Measurements from ENCODE around the gene TRMU.

TRMU gene

DNA sequence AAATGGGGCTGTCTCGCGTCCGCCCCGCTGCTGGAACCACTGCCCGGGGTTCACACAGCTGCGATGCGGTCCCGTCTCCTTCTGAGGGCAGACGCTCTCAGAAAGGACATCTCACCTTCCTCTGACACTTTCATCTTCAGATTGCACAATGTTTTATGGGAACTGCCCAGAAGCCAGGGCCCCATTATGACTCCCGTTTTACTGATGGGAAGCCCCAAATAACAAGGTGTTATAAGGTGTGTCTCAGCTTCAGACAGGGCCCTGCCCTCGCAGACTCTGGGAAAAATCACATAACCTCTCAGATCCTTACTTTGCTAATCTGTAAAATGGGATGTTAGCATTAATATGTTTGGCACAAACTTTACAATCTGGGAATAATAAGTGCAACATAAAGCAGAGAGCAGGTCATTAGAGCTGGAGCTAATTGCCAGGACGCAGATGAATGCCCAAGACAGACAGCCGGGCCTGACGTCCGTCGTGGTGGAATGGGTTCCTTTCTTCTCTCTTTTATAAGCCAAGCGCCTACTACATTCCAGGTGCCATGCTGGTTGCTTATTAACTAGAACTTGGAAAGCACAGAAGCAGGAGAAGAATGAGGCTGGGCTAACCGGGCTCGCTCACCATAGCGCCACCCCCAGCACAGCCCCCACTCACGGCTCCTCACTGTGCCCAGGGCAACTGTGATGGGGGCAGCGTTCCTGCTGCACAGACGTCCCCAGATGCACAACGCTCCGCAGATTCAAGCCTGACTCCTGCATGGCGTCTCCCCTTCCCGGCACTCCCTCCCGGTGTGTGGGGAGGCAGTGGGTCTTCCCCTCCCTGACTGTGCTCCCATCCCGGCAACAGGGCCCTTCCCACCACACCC, 43.8 kb downstream of the TRMU start:
- no peak for DNase-seq (ENCODE audit: low read depth)
- H3K4me3 ChIP-seq (ENCODE audit: low read depth, low read length), result no peak overlapping the region
- TF ChIP-seq, protein P1, sequence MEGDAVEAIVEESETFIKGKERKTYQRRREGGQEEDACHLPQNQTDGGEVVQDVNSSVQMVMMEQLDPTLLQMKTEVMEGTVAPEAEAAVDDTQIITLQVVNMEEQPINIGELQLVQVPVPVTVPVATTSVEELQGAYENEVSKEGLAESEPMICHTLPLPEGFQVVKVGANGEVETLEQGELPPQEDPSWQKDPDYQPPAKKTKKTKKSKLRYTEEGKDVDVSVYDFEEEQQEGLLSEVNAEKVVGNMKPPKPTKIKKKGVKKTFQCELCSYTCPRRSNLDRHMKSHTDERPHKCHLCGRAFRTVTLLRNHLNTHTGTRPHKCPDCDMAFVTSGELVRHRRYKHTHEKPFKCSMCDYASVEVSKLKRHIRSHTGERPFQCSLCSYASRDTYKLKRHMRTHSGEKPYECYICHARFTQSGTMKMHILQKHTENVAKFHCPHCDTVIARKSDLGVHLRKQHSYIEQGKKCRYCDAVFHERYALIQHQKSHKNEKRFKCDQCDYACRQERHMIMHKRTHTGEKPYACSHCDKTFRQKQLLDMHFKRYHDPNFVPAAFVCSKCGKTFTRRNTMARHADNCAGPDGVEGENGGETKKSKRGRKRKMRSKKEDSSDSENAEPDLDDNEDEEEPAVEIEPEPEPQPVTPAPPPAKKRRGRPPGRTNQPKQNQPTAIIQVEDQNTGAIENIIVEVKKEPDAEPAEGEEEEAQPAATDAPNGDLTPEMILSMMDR (IDR thresholded peaks at IDR 0.05; ENCODE audit: insufficient read depth, low read depth, low read length, missing control alignments), result no peak

GRCh38 chr22:46380069-46380468, 44.6 kb downstream of the TRMU start:
- TF ChIP-seq, protein P1 (IDR thresholded peaks at IDR 0.05; ENCODE audit: insufficient read depth, low read depth, low read length, missing control alignments), result no peak
- no peak for DNase-seq (ENCODE audit: low read depth)
- H3K4me3 ChIP-seq (ENCODE audit: low read depth, low read length), result no peak overlapping the region

DNA sequence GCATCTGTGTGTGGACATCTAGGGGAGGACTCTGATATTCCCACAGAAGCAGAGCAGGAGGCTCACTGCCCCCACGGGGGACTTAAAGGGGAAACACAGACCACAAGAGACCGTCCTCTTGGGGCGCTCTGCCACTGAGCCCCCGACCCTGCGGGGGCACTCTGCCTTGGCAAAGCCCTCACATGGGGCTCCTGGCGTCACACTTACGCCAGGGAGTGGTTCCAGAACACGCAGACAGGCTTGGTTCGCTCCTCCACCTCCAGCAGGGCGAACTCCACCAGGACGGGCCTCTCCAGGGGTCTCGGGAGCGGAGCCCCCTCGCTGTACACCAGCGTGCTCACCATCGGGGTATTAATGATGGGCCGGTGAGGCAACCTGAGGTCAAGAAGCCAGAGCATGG, 45.1 kb downstream of the TRMU start:
- TF ChIP-seq, protein P1 (IDR thresholded peaks at IDR 0.05; ENCODE audit: insufficient read depth, low read depth, low read length, missing control alignments), result no peak
- no peak for DNase-seq (ENCODE audit: low read depth)
- H3K4me3 ChIP-seq (ENCODE audit: low read depth, low read length), result no peak overlapping the region

DNA sequence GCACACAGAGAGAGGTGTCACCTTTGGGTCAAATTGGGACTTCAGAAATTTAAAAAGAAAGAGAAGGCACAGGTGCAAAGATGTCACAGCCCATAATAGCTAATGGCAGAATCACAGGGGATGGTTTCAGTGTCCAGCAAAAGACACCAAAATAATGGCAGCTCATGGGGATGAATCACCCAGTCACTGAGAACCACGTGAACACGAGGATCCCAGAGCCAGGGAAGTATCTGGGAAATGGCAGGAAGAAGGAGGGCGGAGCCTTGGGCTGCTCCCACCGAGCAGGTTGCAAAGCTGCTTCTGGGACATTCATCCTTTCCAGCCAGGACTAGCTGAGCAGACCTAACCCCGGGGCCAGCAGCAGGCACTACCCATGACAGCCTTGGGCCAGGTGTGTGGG, 45.6 kb downstream of the TRMU start:
- no peak overlapping the region for H3K4me3 ChIP-seq (ENCODE audit: low read depth, low read length)
- no peak for DNase-seq (ENCODE audit: low read depth)
- TF ChIP-seq, protein P1 (IDR thresholded peaks at IDR 0.05; ENCODE audit: insufficient read depth, low read depth, low read length, missing control alignments), result no peak

DNA sequence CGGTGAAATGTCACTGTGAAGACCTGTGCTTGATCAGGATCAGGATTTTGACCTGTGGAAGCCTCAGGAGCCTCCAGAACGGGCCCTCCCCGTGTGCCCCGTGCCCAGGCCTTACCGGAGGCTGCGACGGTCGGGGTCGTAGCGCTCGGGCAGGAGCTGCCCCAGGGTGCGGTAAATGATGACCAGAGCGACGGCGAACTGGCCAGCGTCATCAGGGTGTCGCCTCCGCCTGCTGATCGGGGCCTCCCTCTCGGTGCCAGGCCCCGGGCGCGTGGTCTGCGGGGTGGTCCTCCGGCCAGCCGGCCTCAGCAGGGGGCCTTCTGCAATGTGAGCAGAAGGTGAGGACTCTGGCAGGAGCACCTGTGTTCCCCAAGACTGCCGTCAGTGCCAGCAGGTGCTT, 46.2 kb downstream of the TRMU start:
- no peak for DNase-seq (ENCODE audit: low read depth)
- TF ChIP-seq, protein P1 (IDR thresholded peaks at IDR 0.05; ENCODE audit: insufficient read depth, low read depth, low read length, missing control alignments), result no peak
- no peak overlapping the region for H3K4me3 ChIP-seq (ENCODE audit: low read depth, low read length)

GRCh38 chr22:46382524-46382923, 47.0 kb downstream of the TRMU start:
- TF ChIP-seq, protein P1 (IDR thresholded peaks at IDR 0.05; ENCODE audit: insufficient read depth, low read depth, low read length, missing control alignments), result no peak
- no peak for DNase-seq (ENCODE audit: low read depth)
- no peak overlapping the region for H3K4me3 ChIP-seq (ENCODE audit: low read depth, low read length)

DNA sequence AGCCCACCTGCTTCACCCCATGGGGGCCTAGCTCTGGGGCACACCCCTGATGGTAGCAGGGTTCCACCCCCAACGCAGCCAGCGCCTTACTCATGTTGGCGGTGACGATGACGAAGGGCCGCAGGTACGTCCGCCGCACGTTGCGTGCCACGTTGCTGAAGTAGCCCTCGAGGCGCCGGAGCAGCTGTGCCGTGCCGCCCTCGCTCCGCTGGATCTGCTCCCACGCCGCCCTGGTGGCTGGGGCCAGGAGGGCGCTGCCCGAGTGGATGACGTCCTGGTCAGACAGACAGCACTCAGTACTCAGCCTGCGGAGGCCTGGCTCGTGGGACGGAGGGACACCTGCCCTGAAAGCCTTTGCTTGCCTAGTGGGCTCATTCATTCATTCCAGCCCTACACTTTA, 50.8 kb downstream of the TRMU start:
- TF ChIP-seq, protein P1 (IDR thresholded peaks at IDR 0.05; ENCODE audit: insufficient read depth, low read depth, low read length, missing control alignments), result no peak
- no peak overlapping the region for H3K4me3 ChIP-seq (ENCODE audit: low read depth, low read length)

More for the DNA sequence above, 50.8 kb downstream of the TRMU start:
- no peak for DNase-seq (ENCODE audit: low read depth)
